ENCODE data around the gene MIS18BP1. TPM values are rescaled to one million over a fixed set of nuclear protein-coding genes. Genes with fewer than 3 reads are reported as not detected.

The MIS18BP1 gene
- total RNA-seq, 1 experiment from 2014 or later = 54.4 TPM

GRCh38 chr14:45262637-45263036, 9.6 kb upstream of the MIS18BP1 start:
- no peak overlapping the region for H3K4me2 ChIP-seq
- H3K36me3 ChIP-seq (ENCODE audit: low read depth) = no peaks in the 10 kb centered on the region
- H3K27ac ChIP-seq = no peak overlapping the region
- CTCF ChIA-PET = no interaction called here
- no peak overlapping the region for H2AFZ ChIP-seq
- H3K79me2 ChIP-seq (ENCODE audit: low read depth) = no peaks in the 10 kb centered on the region
- no peaks in the 10 kb centered on the region for H3F3A ChIP-seq (ENCODE audit: insufficient read depth, low read depth)
- TF ChIP-seq EZH2 (IDR thresholded peaks at IDR 0.05; ENCODE audit: low read depth) = no peak
- TF ChIP-seq CTCF (conservative IDR thresholded peaks at IDR 0.05) = no peak
- H3K27me3 ChIP-seq (ENCODE audit: insufficient read depth, low read depth) = no peaks in the 10 kb centered on the region
- H4K20me1 ChIP-seq (ENCODE audit: insufficient read depth) = no peaks in the 10 kb centered on the region
- no TSS peak for BruUV-seq (replicated peaks)
- intact Hi-C loops (cut with micrococcal nuclease; ENCODE audit: unreplicated experiment) = no loop called here
- H3K9me3 ChIP-seq (ENCODE audit: insufficient read depth, low read depth) = peaks cover 4% of the 10 kb centered on the region; the same call in 1 of the 2 replicates
- POLR2A ChIA-PET (ENCODE audit: unreplicated experiment) = no interaction called here
- DNase-seq = no peak
- no peak overlapping the region for H3K4me3 ChIP-seq
- H3K4me1 ChIP-seq (replicated peaks; ENCODE audit: insufficient read depth) = no peaks in the 10 kb centered on the region
- no peaks in the 10 kb centered on the region for H3K9me2 ChIP-seq (ENCODE audit: insufficient read depth)

GRCh38 chr14:45261209-45261608, 8.2 kb upstream of the MIS18BP1 start:
- Histone ChIP-seq H3K4me1 (replicated peaks; ENCODE audit: insufficient read depth) (no peaks in the 10 kb centered on the region), H3K4me3 (no peak overlapping the region), H3K9me3 (ENCODE audit: insufficient read depth, low read depth) (peaks cover 4% of the 10 kb centered on the region; the same call in 1 of the 2 replicates), H3K4me2 (no peak overlapping the region), H3F3A (ENCODE audit: insufficient read depth, low read depth) (no peaks in the 10 kb centered on the region), H3K9me2 (ENCODE audit: insufficient read depth) (no peaks in the 10 kb centered on the region), H3K27me3 (ENCODE audit: insufficient read depth, low read depth) (no peaks in the 10 kb centered on the region), H3K36me3 (ENCODE audit: low read depth) (no peaks in the 10 kb centered on the region), H3K79me2 (ENCODE audit: low read depth) (no peaks in the 10 kb centered on the region), H2AFZ (no peak overlapping the region), H4K20me1 (ENCODE audit: insufficient read depth) (no peaks in the 10 kb centered on the region), H3K27ac (no peak overlapping the region)
- CTCF ChIA-PET = no interaction called here
- no peak for DNase-seq
- no TSS peak for BruUV-seq (replicated peaks)
- POLR2A ChIA-PET (ENCODE audit: unreplicated experiment) = no interaction called here
- intact Hi-C loops (cut with micrococcal nuclease; ENCODE audit: unreplicated experiment) = no loop called here
- TF ChIP-seq CTCF (conservative IDR thresholded peaks at IDR 0.05) = no peak
- TF ChIP-seq EZH2 (IDR thresholded peaks at IDR 0.05; ENCODE audit: low read depth) = no peak

GRCh38 chr14:45258805-45259204, 5.8 kb upstream of the MIS18BP1 start:
- ChIA-PET POLR2A (ENCODE audit: unreplicated experiment) (no interaction called here), CTCF (interaction anchor here (0.6 kb wide), 1 partner anchor 579 kb away, joined by 4 read pairs; no protein-coding TSS in a partner anchor)
- Histone ChIP-seq H3K36me3 (ENCODE audit: low read depth) (no peaks in the 10 kb centered on the region), H3K79me2 (ENCODE audit: low read depth) (no peaks in the 10 kb centered on the region), H3K9me2 (ENCODE audit: insufficient read depth) (no peaks in the 10 kb centered on the region), H3K4me2 (no peak overlapping the region), H3K9me3 (ENCODE audit: insufficient read depth, low read depth) (peaks cover 4% of the 10 kb centered on the region; the same call in 1 of the 2 replicates), H3K4me3 (no peak overlapping the region), H3K27ac (no peak overlapping the region), H4K20me1 (ENCODE audit: insufficient read depth) (no peaks in the 10 kb centered on the region), H3K27me3 (ENCODE audit: insufficient read depth, low read depth) (no peaks in the 10 kb centered on the region), H2AFZ (no peak overlapping the region), H3F3A (ENCODE audit: insufficient read depth, low read depth) (peaks cover 6% of the 10 kb centered on the region; the same call in 1 of the 2 replicates), H3K4me1 (replicated peaks; ENCODE audit: insufficient read depth) (peaks cover 10% of the 10 kb centered on the region)
- BruUV-seq (replicated peaks) = no TSS peak
- DNase-seq = no peak
- intact Hi-C loops (cut with micrococcal nuclease; ENCODE audit: unreplicated experiment) = no loop called here
- TF ChIP-seq EZH2 (IDR thresholded peaks at IDR 0.05; ENCODE audit: low read depth) (no peak), CTCF (conservative IDR thresholded peaks at IDR 0.05) (no peak)
